Glomerular endothelial cell (primary cell): ENCODE data around the gene ENPEP. TPM values are rescaled to one million over a fixed set of nuclear protein-coding genes. Genes with fewer than 3 reads are reported as not detected.
"Not testable (repeated sequence)": the region's sequence is repeated elsewhere in the genome, so short reads cannot be mapped to it uniquely, and the experiment has no call there.

Source experiments
- DNase-seq: peaks from one replicate; pipeline ENCODE4 v3.0.0-alpha.2; 2011; ENCODE audit warnings: low read depth, low spot score; ENCODE audit errors: extremely low read depth
- total RNA-seq: library from RNA; depleted of rRNA; stranded (reverse); fragments of >200 nt; gene quantifications from 2 replicates; pipeline ENCODE4 v1.2.3, GENCODE V29; 2015

The ENPEP gene
- total RNA-seq, result 0.99 and 3.0 TPM in 2 replicates

- DNase-seq, result no peak
Observed at GRCh38 chr4:110475881-110476818, at the start of gene ENPEP. TSS of gene ENPEP (plus strand) at chr4:110476155. CDS start at chr4:110476415, 260 bp downstream.

- not testable (repeated sequence) for DNase-seq
Observed at GRCh38 chr4:110431805-110432204, 44.1 kb upstream of the ENPEP start.

- not testable (repeated sequence) for DNase-seq
Observed at GRCh38 chr4:110437292-110437691, 38.7 kb upstream of the ENPEP start.

- DNase-seq, result not testable (repeated sequence)
Observed at GRCh38 chr4:110439209-110439608, 36.7 kb upstream of the ENPEP start.

GRCh38 chr4:110442309-110442708 lies 33.6 kb upstream of the ENPEP start:
- no peak for DNase-seq

- no peak for DNase-seq
Observed at GRCh38 chr4:110442788-110443187, 33.2 kb upstream of the ENPEP start.

- no peak for DNase-seq
Observed at GRCh38 chr4:110449947-110450346, 26.0 kb upstream of the ENPEP start.

- DNase-seq, result no peak
Observed at GRCh38 chr4:110452546-110452945, 23.4 kb upstream of the ENPEP start.

GRCh38 chr4:110454441-110454840 lies 21.5 kb upstream of the ENPEP start:
- DNase-seq, result no peak

- no peak for DNase-seq
Observed at GRCh38 chr4:110458494-110459266, 17.3 kb upstream of the ENPEP start.

GRCh38 chr4:110460074-110460746 lies 15.7 kb upstream of the ENPEP start:
- DNase-seq, result no peak

GRCh38 chr4:110467400-110467799 lies 8.6 kb upstream of the ENPEP start:
- no peak for DNase-seq

- DNase-seq, result no peak
Observed at GRCh38 chr4:110472583-110473329, 3.2 kb upstream of the ENPEP start.

GRCh38 chr4:110474481-110474880 lies 1.5 kb upstream of the ENPEP start:
- DNase-seq, result no peak

GRCh38 chr4:110475080-110475479 lies 875 bp upstream of the ENPEP start:
- DNase-seq, result not testable (repeated sequence)

GRCh38 chr4:110477836-110478235 lies 1.9 kb downstream of the ENPEP start:
- no peak for DNase-seq

- no peak for DNase-seq
Observed at GRCh38 chr4:110480031-110480549, 4.1 kb downstream of the ENPEP start.

- no peak for DNase-seq
Observed at GRCh38 chr4:110480746-110481271, 4.9 kb downstream of the ENPEP start.

GRCh38 chr4:110483516-110483915 lies 7.6 kb downstream of the ENPEP start:
- no peak for DNase-seq

GRCh38 chr4:110484029-110484428 lies 8.1 kb downstream of the ENPEP start:
- no peak for DNase-seq
